Measurements from ENCODE around the gene OGG1. TPM values are rescaled to one million over a fixed set of nuclear protein-coding genes. Genes with fewer than 3 reads are reported as not detected.

The OGG1 gene
- total RNA-seq, 1 donor from 2014 or later: 36.0 TPM

DNA sequence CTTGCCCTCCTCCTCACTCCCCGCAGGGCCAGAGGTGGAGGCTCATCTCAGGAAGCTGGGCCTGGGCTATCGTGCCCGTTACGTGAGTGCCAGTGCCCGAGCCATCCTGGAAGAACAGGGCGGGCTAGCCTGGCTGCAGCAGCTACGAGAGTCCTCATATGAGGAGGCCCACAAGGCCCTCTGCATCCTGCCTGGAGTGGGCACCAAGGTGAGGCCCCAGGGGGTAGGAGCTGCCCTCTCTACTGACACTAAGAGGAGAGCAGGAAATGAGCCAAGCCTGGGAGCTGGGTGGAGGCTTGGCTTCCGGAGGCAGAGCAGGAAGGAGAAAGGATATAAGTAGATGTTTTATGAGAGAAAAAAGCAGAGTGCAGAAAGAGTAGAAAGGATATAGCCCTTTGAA lies 4.9 kb downstream of the OGG1 start:
- H3K4me1 ChIP-seq: peaks cover 4 to 9% of the 10 kb centered on the region in 2 donors
- H3K36me3 ChIP-seq: peaks cover 13 to 65% of the 10 kb centered on the region in 2 donors
- H3K27ac ChIP-seq: peak overlapping the region in 1 of 2 donors; percentile 49
- no peak overlapping the region for H3K4me3 ChIP-seq
- no peaks in the 10 kb centered on the region for H3K9me3 ChIP-seq
- H3K27me3 ChIP-seq: no peaks in the 10 kb centered on the region
- DNase-seq (ENCODE audit: low spot score in 2 of 2): no peak
- TF ChIP-seq CTCF (IDR thresholded peaks at IDR 0.05): no peak
- intact Hi-C loops (cut with DNase I): no loop called here

GRCh38 chr3:9757427-9757826 lies 7.7 kb downstream of the OGG1 start:
- Histone ChIP-seq H3K9me3 (no peaks in the 10 kb centered on the region), H3K4me3 (no peak overlapping the region), H3K4me1 (no peaks in the 10 kb centered on the region), H3K27me3 (no peaks in the 10 kb centered on the region), H3K36me3 (peaks cover 21 to 78% of the 10 kb centered on the region in 2 donors), H3K27ac (no peak overlapping the region)
- intact Hi-C loops (cut with DNase I): no loop called here
- DNase-seq (ENCODE audit: low spot score in 2 of 2): no peak
- no peak for TF ChIP-seq CTCF (IDR thresholded peaks at IDR 0.05)

DNA sequence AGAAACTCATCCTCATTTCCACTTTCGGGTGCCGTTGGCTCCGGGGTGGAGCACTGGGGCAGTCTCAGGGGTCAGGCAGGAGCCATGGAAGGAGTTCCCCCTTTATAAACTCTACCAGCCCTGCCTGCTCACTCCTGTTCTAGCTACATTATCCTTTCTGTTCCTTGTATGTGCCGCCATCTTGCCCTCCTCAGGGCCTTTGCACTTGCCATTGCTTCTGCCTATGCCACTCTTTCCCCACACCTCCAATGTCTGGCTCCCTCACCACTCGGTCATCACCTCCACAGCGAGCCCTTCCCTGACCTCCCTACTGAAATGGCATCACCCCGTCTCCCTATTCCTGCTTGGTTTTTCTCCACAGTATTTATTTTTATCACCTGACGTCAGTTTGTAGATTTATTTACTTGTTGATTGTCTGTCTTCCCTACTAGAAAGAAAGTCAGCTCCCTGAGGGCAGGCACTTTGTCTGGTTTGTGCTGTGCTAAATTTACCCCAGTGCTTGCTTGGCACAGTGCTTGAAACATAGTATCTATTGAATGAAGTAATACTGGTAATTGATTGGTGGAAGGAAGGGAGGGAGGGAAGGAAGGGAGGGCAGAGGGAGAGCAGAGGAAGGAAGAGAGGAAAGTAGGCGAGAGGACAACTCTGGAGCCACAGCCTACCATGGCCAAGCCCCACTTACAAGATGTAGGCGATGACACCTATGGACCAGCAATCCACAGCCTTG lies 11.2 kb downstream of the OGG1 start:
- no peak for DNase-seq (ENCODE audit: low spot score in 2 of 2)
- H3K27me3 ChIP-seq: no peaks in the 10 kb centered on the region
- peaks cover 27 to 66% of the 10 kb centered on the region in 2 donors for H3K36me3 ChIP-seq
- no peak overlapping the region for H3K4me3 ChIP-seq
- TF ChIP-seq CTCF (IDR thresholded peaks at IDR 0.05): no peak
- no peaks in the 10 kb centered on the region for H3K9me3 ChIP-seq
- no peak overlapping the region for H3K27ac ChIP-seq
- no peaks in the 10 kb centered on the region for H3K4me1 ChIP-seq
- intact Hi-C loops (cut with DNase I): no loop called here

DNA sequence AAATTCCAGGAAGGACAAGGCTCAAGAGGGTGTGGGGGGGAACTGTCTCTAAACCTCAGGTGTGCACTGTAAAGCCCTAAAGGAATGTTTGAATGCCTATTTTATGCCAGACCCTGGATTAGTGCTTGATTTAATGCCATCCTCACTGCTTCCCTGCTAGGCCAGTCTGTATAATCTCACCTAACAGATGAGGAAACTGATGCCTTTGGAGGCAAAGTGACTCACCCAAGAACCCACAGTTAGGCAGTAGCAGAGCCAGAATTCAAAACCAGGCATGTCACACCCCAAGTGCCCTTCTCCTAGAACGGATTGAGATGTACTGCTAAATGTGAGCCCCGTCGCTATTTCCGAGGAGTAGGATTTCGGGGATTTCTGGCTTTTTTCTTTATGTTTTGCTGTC lies 12.2 kb downstream of the OGG1 start:
- Histone ChIP-seq H3K4me3 (no peak overlapping the region), H3K36me3 (peaks cover 29 to 60% of the 10 kb centered on the region in 2 donors), H3K9me3 (no peaks in the 10 kb centered on the region), H3K27me3 (no peaks in the 10 kb centered on the region), H3K27ac (no peak overlapping the region), H3K4me1 (no peaks in the 10 kb centered on the region)
- TF ChIP-seq CTCF (IDR thresholded peaks at IDR 0.05): no peak
- no peak for DNase-seq (ENCODE audit: low spot score in 2 of 2)
- intact Hi-C loops (cut with DNase I): no loop called here

DNA sequence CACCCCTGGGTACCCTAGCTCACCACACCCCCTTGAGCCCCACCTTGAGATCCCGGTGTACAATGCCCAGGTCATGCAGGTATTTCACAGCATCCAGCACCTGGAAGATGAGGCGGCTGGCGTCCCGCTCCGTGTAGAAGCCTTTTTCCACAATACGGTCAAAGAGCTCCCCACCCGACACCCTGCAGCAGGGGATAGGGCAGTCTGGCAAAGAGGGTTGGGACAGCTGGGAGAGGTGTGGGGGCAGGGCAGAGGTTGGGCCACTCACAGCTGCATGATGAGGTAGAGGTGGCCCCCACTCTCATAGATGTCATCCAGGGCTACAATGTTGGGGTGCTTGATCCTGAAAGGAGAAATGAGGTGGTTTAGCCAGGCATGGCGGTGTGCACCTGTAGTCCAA lies 13.1 kb downstream of the OGG1 start:
- intact Hi-C loops (cut with DNase I): no loop called here
- Histone ChIP-seq H3K4me1 (peaks cover 0 to 3% of the 10 kb centered on the region in 2 donors), H3K27me3 (no peaks in the 10 kb centered on the region), H3K4me3 (no peak overlapping the region), H3K27ac (no peak overlapping the region), H3K36me3 (peaks cover 21 to 50% of the 10 kb centered on the region in 2 donors), H3K9me3 (no peaks in the 10 kb centered on the region)
- no peak for DNase-seq (ENCODE audit: low spot score in 2 of 2)
- TF ChIP-seq CTCF (IDR thresholded peaks at IDR 0.05): no peak
